HepG2 (cell line): Measurements from ENCODE around the gene PAQR7. TPM values are rescaled to one million over a fixed set of nuclear protein-coding genes. Genes with fewer than 3 reads are reported as not detected.

ENCODE experiments used
- AGO1 ChIP-seq: fragments of 200-400 bp; formaldehyde crosslinking; IDR thresholded peaks from 2 replicates; pipeline ENCODE4 v1.6.1; 2017; ENCODE audit warnings: mild to moderate bottlenecking, low read depth, low read length, moderate library complexity; ENCODE audit not compliant: poor library complexity, severe bottlenecking
- AGO2 ChIP-seq: fragments of 200-400 bp; formaldehyde crosslinking; optimal IDR thresholded peaks from 2 replicates; pipeline ENCODE3; 2017; ENCODE audit warnings: mild to moderate bottlenecking, low read depth, low read length, moderate library complexity
- FOSL2 ChIP-seq: sonication (generic); formaldehyde crosslinking; IDR thresholded peaks from 2 replicates; pipeline ENCODE4 v1.4.0; 2020; ENCODE audit warnings: missing genetic modification reagents
- KLF12 ChIP-seq: sonication (generic); formaldehyde crosslinking; IDR thresholded peaks from 2 replicates; pipeline ENCODE4 v1.4.0; 2020; ENCODE audit warnings: missing genetic modification reagents, borderline replicate concordance
- KLF15 ChIP-seq: sonication (generic); formaldehyde crosslinking; IDR thresholded peaks from 2 replicates; pipeline ENCODE4 v1.8.1; 2023; ENCODE audit warnings: borderline replicate concordance, mild to moderate bottlenecking, inconsistent platforms, missing genetic modification reagents, mixed read lengths
- MXI1 ChIP-seq: IDR thresholded peaks from 3 replicates; pipeline ENCODE4 v1.6.1; 2012; ENCODE audit warnings: low read depth, low read length, inconsistent platforms, borderline replicate concordance
- NAIF1 ChIP-seq: sonication (generic); formaldehyde crosslinking; IDR thresholded peaks from 2 replicates; pipeline ENCODE4 v1.5.0; 2020; ENCODE audit warnings: mild to moderate bottlenecking, missing genetic modification reagents, borderline replicate concordance
- NFE2L1 ChIP-seq: sonication (generic); formaldehyde crosslinking; IDR thresholded peaks from 2 replicates; pipeline ENCODE4 v1.4.0; 2020; ENCODE audit warnings: missing genetic modification reagents, mild to moderate bottlenecking, borderline replicate concordance
- NFYB ChIP-seq: sonication (generic); formaldehyde crosslinking; IDR thresholded peaks from 2 replicates; pipeline ENCODE4 v1.4.0; 2020; ENCODE audit warnings: missing genetic modification reagents
- SNAI1 ChIP-seq: sonication (generic); formaldehyde crosslinking; IDR thresholded peaks from 2 replicates; pipeline ENCODE4 v1.5.0; 2020; ENCODE audit warnings: mild to moderate bottlenecking, missing genetic modification reagents, borderline replicate concordance
- ZFP36 ChIP-seq: fragments of 150-350 bp; IDR thresholded peaks from 2 replicates; pipeline ENCODE4 v1.6.1; 2018; ENCODE audit warnings: borderline replicate concordance, low read length, low read depth; ENCODE audit not compliant: partially characterized antibody
- ZNF136 ChIP-seq: sonication (generic); formaldehyde crosslinking; IDR thresholded peaks from 2 replicates; pipeline ENCODE4 v1.8.1; 2022; ENCODE audit warnings: low read depth, mild to moderate bottlenecking, moderate library complexity, missing genetic modification reagents
- ZNF704 ChIP-seq: sonication (generic); formaldehyde crosslinking; IDR thresholded peaks from 2 replicates; pipeline ENCODE4 v1.8.1; 2023; ENCODE audit warnings: mild to moderate bottlenecking, inconsistent platforms, moderate library complexity, missing genetic modification reagents, borderline replicate concordance
- ZNF777 ChIP-seq: sonication (generic); formaldehyde crosslinking; IDR thresholded peaks from 2 replicates; pipeline ENCODE4 v1.4.0; 2020; ENCODE audit warnings: missing genetic modification reagents
- ZSCAN21 ChIP-seq: sonication (generic); formaldehyde crosslinking; IDR thresholded peaks from 2 replicates; pipeline ENCODE4 v1.8.0; 2022; ENCODE audit warnings: mild to moderate bottlenecking, missing genetic modification reagents, moderate library complexity, borderline replicate concordance
- polyA plus RNA-seq, 8 experiments: library from polyadenylated mRNA; depleted of rRNA in 3 of 8; stranded (reverse) in 7 of 8; unstranded in 1 of 8; fragments of >200 nt; fragmentation: Illumina TruSeq in 4 of 8; extraction: Trizol in 4 of 8; gene quantifications; 2 replicates each; pipeline versions ENCODE4 v1.2.1 to v1.2.3, GENCODE V29; 2011 to 2016; ENCODE audit warnings: low read depth in 4 of 8, missing spikeins in 1 of 8, mixed read lengths in 1 of 8; ENCODE audit not compliant: insufficient read depth in 1 of 8
- total RNA-seq, 5 experiments: library from RNA; depleted of rRNA; stranded (reverse); fragments of >200 nt; fragmentation: Illumina TruSeq; extraction: Trizol; gene quantifications; 2 replicates each; pipeline ENCODE4 v1.2.3, GENCODE V29; 2016; ENCODE audit warnings: low read depth in 1 of 5
- TF ChIP-seq, protein P1 (sequence below): sonication (generic); formaldehyde crosslinking; IDR thresholded peaks from 2 replicates; pipeline ENCODE4 v1.4.0; 2020; ENCODE audit warnings: missing genetic modification reagents
- TF ChIP-seq, protein P2 (sequence below): sonication (generic); formaldehyde crosslinking; IDR thresholded peaks from 2 replicates; pipeline ENCODE4 v1.4.0; 2020; ENCODE audit warnings: missing genetic modification reagents, mild to moderate bottlenecking, borderline replicate concordance
- TF ChIP-seq, protein P3 (sequence below): sonication (generic); formaldehyde crosslinking; IDR thresholded peaks from 2 replicates; pipeline ENCODE4 v1.4.0; 2020; ENCODE audit warnings: missing genetic modification reagents

The PAQR7 gene
- total and polyA plus RNA-seq, 2 of the 13 experiments (the other 11 are each of a cell fraction or from before 2014, with no cell fraction given) = 13.2 to 16.6 TPM

- 0 out of 2 replicates have a peak, but pooled peaks have one; percentile 51 for TF ChIP-seq SNAI1
- no peak for TF ChIP-seq ZSCAN21 (CRISPR knock-in tag)
- TF ChIP-seq, protein P1, sequence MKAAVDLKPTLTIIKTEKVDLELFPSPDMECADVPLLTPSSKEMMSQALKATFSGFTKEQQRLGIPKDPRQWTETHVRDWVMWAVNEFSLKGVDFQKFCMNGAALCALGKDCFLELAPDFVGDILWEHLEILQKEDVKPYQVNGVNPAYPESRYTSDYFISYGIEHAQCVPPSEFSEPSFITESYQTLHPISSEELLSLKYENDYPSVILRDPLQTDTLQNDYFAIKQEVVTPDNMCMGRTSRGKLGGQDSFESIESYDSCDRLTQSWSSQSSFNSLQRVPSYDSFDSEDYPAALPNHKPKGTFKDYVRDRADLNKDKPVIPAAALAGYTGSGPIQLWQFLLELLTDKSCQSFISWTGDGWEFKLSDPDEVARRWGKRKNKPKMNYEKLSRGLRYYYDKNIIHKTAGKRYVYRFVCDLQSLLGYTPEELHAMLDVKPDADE (CRISPR knock-in tag) = no peak
- TF ChIP-seq ZNF136 = no peak
- TF ChIP-seq, protein P2, sequence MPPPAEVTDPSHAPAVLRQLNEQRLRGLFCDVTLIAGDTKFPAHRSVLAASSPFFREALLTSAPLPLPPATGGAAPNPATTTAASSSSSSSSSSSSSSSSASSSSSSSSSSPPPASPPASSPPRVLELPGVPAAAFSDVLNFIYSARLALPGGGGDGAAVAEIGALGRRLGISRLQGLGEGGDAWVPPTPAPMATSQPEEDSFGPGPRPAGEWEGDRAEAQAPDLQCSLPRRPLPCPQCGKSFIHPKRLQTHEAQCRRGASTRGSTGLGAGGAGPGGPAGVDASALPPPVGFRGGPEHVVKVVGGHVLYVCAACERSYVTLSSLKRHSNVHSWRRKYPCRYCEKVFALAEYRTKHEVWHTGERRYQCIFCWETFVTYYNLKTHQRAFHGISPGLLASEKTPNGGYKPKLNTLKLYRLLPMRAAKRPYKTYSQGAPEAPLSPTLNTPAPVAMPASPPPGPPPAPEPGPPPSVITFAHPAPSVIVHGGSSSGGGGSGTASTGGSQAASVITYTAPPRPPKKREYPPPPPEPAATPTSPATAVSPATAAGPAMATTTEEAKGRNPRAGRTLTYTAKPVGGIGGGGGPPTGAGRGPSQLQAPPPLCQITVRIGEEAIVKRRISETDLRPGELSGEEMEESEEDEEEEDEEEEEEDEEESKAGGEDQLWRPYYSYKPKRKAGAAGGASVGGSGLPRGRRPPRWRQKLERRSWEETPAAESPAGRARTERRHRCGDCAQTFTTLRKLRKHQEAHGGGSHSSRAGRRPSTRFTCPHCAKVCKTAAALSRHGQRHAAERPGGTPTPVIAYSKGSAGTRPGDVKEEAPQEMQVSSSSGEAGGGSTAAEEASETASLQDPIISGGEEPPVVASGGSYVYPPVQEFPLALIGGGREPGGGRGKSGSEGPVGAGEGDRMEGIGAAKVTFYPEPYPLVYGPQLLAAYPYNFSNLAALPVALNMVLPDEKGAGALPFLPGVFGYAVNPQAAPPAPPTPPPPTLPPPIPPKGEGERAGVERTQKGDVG (CRISPR knock-in tag) = no peak
- no peak for TF ChIP-seq FOSL2 (CRISPR knock-in tag)
- TF ChIP-seq ZFP36 = no peak
- TF ChIP-seq ZNF777 (CRISPR knock-in tag) = peak; percentile 94
- no peak for TF ChIP-seq NAIF1
- no peak; the same call in 1 of the 2 replicates for TF ChIP-seq KLF12 (CRISPR knock-in tag)
- no peak for TF ChIP-seq KLF15
- TF ChIP-seq, protein P3, sequence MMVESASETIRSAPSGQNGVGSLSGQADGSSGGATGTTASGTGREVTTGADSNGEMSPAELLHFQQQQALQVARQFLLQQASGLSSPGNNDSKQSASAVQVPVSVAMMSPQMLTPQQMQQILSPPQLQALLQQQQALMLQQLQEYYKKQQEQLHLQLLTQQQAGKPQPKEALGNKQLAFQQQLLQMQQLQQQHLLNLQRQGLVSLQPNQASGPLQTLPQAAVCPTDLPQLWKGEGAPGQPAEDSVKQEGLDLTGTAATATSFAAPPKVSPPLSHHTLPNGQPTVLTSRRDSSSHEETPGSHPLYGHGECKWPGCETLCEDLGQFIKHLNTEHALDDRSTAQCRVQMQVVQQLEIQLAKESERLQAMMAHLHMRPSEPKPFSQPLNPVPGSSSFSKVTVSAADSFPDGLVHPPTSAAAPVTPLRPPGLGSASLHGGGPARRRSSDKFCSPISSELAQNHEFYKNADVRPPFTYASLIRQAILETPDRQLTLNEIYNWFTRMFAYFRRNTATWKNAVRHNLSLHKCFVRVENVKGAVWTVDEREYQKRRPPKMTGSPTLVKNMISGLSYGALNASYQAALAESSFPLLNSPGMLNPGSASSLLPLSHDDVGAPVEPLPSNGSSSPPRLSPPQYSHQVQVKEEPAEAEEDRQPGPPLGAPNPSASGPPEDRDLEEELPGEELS = no peak
- no peak; the same call in 2 of the 3 replicates for TF ChIP-seq MXI1
- peak; percentile 86 for TF ChIP-seq AGO2
- peak; percentile 25 for TF ChIP-seq AGO1
- TF ChIP-seq NFYB (CRISPR knock-in tag) = peak; percentile 81
- no peak for TF ChIP-seq ZNF704 (CRISPR knock-in tag)
- TF ChIP-seq NFE2L1 (CRISPR knock-in tag) = no peak
Observed at GRCh38 chr1:25905680-25906643, 30.5 kb upstream of the PAQR7 start, which contains the start of gene STMN1 (continued).
